ENCODE data around the gene PHF21B. TPM values are rescaled to one million over a fixed set of nuclear protein-coding genes. Genes with fewer than 3 reads are reported as not detected.
"Not testable (repeated sequence)": the region's sequence is repeated elsewhere in the genome, so short reads cannot be mapped to it uniquely, and the experiment has no call there.

The PHF21B gene
- total RNA-seq: not detected

DNA sequence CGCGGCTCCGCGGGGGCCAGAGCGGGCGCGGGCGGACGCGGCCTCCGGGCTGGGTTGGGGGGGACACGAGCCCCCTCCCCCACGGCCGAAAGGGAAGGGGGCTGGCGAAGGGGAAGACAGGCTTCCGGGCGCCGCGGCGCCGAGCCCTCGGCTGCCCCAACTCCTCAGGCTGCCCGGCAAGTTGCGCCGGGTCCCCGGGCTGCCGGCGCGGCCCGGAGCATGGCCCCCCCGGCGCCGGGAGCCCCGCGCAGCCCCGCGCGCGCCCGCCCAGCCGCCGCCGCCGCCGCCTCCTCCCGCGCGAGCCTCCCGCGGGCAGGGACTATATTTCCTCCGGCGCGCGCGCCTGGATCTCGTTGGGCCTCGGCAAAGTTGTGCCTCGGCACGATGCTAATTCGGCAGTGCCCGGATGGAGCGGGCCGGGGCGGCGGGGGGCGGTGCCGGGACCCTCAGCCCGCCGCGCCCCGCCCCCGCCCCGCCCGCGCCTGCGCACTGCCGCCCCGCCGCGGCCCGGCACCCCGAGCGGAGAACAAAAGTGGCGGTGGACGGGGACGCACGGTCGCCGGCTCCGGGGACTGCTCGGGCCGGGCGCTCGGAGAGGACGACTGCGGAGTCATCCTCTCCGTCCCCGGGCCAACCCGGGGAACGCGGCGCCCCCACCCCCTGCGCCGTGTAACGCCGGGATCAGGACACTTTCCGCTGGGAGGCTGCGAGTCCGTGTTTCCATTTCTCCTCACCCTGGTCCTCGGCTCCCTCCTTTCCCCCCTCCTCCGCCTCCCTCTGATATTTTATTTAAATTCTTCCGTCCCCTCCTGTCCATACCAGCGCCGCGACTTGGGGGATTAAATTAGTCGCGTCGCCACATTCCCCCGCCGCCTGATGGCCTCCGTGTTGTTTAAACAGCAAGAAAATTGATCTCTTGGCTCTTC lies at the start of gene PHF21B:
TSS of gene PHF21B (minus strand) at position 400 of the 926 bp plus-strand sequence. CDS start 456 bp downstream, outside the sequence.
- H3K9me3 ChIP-seq (ENCODE audit: low read depth, low read length): no peaks in the 10 kb centered on the region
- H3K4me3 ChIP-seq (ENCODE audit: low read length): no peak within 1 kb of the TSS
- H3K4me1 ChIP-seq (ENCODE audit: insufficient read depth, low read length): peaks cover 4% of the 10 kb centered on the region
- H3K27me3 ChIP-seq (ENCODE audit: insufficient read depth, low read length): peaks cover 50% of the 10 kb centered on the region

DNA sequence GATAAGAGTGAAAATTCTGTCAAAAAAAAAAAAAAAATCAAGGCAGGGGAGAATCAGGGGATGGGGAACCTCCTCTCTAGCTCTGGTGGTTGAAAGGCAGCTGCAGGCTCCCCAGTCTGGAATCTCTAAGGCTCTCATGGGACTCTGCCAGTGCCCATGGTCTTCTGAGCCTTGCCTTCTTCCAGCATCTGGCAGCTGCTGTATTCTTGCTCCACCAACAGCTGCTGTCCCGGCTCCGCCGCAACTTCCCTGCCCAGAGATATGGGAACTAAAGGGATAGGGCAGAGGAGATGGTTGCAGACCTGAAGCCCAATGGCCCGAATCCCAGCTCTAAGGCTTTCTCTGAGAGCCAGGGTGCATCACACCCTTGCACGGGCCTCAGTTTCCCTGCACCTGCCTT lies 49.5 kb upstream of the PHF21B start:
- H3K4me3 ChIP-seq (ENCODE audit: low read length): no peak overlapping the region
- no peaks in the 10 kb centered on the region for H3K4me1 ChIP-seq (ENCODE audit: insufficient read depth, low read length)
- H3K9me3 ChIP-seq (ENCODE audit: low read depth, low read length): no peaks in the 10 kb centered on the region
- no peaks in the 10 kb centered on the region for H3K27me3 ChIP-seq (ENCODE audit: insufficient read depth, low read length)

DNA sequence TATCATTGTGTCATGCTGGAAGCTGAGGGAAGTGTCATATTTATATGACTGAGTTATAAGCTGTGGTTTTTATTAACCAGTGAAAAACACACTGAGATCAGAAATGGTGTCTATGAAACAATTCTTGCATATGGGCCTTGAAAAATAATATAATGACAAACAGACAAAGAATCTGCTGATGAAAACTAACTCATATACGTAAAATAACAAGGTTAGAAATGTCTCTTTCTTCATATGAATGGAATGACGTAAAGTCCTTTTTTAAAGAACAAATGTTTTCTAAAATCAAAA lies 48.8 kb upstream of the PHF21B start:
- no peaks in the 10 kb centered on the region for H3K27me3 ChIP-seq (ENCODE audit: insufficient read depth, low read length)
- H3K4me3 ChIP-seq (ENCODE audit: low read length): no peak overlapping the region
- no peaks in the 10 kb centered on the region for H3K4me1 ChIP-seq (ENCODE audit: insufficient read depth, low read length)
- no peaks in the 10 kb centered on the region for H3K9me3 ChIP-seq (ENCODE audit: low read depth, low read length)

DNA sequence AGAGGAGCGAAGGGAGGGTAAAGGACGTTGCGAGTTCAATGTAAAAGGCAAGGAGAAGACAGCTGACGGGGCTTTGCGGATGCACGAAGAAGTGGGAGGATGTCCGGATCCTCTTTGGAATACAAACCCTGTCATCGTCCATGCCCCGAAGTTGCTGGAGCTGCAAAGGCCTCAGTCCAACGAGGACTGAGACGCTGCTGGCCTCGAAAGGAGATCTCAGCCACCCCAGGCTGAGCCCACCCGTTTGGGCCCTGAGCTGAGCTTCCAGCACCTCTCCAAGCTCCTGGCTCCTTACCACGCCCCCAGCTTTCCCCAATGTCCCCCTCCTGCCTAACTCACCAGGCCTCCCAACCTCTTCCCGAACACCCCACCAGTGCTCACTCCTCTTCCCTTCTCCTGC lies 46.1 kb upstream of the PHF21B start:
- no peak overlapping the region for H3K4me3 ChIP-seq (ENCODE audit: low read length)
- H3K9me3 ChIP-seq (ENCODE audit: low read depth, low read length): no peaks in the 10 kb centered on the region
- no peaks in the 10 kb centered on the region for H3K27me3 ChIP-seq (ENCODE audit: insufficient read depth, low read length)
- H3K4me1 ChIP-seq (ENCODE audit: insufficient read depth, low read length): no peaks in the 10 kb centered on the region

DNA sequence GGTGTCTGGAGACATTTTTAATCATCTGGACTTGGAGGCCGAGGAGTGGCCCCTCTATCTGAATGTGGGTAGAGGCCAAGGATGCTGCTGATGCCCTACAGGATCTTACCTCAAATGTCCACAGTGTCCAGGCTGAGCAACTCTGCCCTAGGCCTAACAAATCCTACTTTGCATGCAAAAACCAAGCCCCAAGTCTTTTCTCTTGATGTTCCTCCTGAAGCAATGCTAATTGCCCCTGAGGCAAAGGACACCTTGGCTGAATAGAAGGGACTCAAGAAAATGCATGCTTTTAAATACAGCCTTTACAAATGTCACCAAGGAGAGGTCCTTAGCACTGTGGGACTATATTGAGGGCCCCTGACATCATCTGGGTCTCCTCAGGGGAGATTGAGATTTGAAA lies 43.8 kb upstream of the PHF21B start:
- Histone ChIP-seq H3K4me3 (ENCODE audit: low read length) (no peak overlapping the region), H3K9me3 (ENCODE audit: low read depth, low read length) (no peaks in the 10 kb centered on the region), H3K4me1 (ENCODE audit: insufficient read depth, low read length) (no peaks in the 10 kb centered on the region), H3K27me3 (ENCODE audit: insufficient read depth, low read length) (no peaks in the 10 kb centered on the region)

DNA sequence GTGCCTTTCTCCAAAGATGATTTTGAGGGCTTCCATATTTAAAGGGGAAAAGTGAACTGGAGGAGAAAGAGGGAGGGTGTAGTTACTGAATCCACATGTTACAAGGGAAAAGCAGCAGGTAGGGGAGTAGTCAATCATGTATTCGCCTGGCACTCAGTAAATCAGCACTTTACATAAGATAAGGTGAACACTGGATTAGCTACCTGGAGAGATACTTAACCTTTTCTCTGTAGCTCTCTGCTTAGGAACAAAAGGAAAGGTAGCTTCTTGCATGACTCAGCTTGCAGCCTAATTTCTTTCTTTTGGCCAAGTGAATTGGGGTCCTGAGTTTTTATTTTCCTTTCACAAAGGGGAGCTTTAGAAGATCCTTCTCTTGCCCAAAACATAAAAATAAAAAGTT lies 43.3 kb upstream of the PHF21B start:
- Histone ChIP-seq H3K4me3 (ENCODE audit: low read length) (no peak overlapping the region), H3K9me3 (ENCODE audit: low read depth, low read length) (no peaks in the 10 kb centered on the region), H3K27me3 (ENCODE audit: insufficient read depth, low read length) (no peaks in the 10 kb centered on the region)

DNA sequence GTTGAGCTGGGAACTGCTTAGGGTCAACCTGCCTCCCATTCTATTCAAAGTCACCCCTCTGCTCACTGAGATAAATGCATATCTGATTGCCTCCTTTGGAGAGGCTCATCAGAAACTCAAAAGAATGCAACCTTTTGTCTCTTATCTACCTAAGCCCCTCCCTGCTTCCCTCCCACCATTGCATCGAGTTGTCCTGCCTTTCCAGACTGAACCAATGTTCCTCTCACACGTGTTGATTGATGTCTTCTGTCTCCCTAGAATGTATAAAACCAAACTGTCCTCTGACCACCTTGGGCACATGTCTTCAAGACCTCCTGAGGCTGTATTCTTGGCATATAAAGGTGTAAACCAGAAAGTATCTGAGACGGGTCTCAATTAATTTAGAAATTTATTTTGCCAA lies 42.9 kb upstream of the PHF21B start:
- not testable (repeated sequence) for H3K9me3 ChIP-seq (ENCODE audit: low read depth, low read length); H3K4me1 ChIP-seq (ENCODE audit: insufficient read depth, low read length); H3K27me3 ChIP-seq (ENCODE audit: insufficient read depth, low read length); H3K4me3 ChIP-seq (ENCODE audit: low read length)

More for the DNA sequence above, 43.3 kb upstream of the PHF21B start:
- H3K4me1 ChIP-seq (ENCODE audit: insufficient read depth, low read length): no peaks in the 10 kb centered on the region

DNA sequence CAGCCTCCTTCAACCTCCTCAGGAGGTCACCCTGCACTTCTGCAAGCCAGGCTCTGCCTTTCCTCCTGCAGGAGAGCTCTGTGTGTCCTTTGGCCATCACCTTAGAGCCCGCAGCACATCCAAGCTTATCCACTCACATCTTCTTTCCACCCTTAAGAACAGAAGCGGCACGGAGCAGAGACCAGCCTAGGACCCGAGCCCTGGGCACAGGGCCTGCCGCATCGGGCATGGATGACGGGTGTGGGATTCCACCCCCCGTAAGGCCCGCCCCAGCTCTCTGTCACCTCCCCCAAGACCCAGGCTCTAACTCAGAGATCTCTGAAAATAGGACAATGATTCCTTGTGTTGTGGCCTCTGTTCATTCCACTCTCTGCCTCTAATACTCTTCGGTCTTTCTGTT lies 42.1 kb upstream of the PHF21B start:
- no peaks in the 10 kb centered on the region for H3K9me3 ChIP-seq (ENCODE audit: low read depth, low read length)

DNA sequence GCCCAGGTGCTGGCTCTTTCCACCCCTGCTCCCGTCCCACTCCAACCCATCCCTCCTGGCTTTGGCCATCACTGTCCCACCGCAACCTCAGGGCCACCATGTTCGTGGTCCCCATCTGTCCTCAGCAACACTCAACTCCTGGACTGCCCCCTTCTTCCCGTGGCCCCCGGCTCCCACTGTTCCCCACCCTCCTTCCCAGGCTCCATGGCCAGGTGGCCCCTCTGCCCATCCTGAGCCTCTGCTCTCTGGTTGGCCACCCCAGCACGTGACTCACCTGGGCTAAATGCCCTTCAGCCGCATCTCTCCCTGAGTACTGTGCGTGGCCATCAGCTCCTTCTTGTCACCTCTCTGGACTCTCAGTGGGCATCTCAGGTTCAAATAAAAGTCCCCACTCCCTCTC lies 41.6 kb upstream of the PHF21B start:
- H3K9me3 ChIP-seq (ENCODE audit: low read depth, low read length): no peaks in the 10 kb centered on the region
- H3K4me3 ChIP-seq (ENCODE audit: low read length): no peak overlapping the region
- no peaks in the 10 kb centered on the region for H3K27me3 ChIP-seq (ENCODE audit: insufficient read depth, low read length)
- no peaks in the 10 kb centered on the region for H3K4me1 ChIP-seq (ENCODE audit: insufficient read depth, low read length)

More for the DNA sequence above, 42.1 kb upstream of the PHF21B start:
- Histone ChIP-seq H3K27me3 (ENCODE audit: insufficient read depth, low read length) (no peaks in the 10 kb centered on the region), H3K4me3 (ENCODE audit: low read length) (no peak overlapping the region), H3K4me1 (ENCODE audit: insufficient read depth, low read length) (no peaks in the 10 kb centered on the region)

DNA sequence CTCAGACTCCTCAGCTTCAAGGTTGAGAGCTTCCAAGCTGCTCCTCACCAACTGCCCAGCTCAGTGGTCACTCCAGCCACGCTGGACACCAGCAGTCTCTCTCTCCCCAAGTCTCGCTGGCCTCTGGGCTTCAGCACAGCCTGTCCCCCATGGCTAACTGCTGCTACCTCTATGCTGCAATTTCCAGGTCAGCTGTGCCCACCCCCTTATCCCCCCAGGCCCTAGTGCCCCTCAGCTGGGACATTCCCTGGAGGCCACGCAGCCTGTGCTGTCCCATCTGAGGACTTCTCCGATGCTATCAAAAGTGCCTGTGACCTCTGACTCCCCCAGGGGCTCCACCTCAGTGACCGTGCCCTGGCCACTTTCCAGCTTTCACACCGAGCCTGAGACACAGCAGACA lies 37.5 kb upstream of the PHF21B start:
- Histone ChIP-seq H3K27me3 (ENCODE audit: insufficient read depth, low read length) (no peaks in the 10 kb centered on the region), H3K4me1 (ENCODE audit: insufficient read depth, low read length) (no peaks in the 10 kb centered on the region), H3K4me3 (ENCODE audit: low read length) (no peak overlapping the region), H3K9me3 (ENCODE audit: low read depth, low read length) (no peaks in the 10 kb centered on the region)

DNA sequence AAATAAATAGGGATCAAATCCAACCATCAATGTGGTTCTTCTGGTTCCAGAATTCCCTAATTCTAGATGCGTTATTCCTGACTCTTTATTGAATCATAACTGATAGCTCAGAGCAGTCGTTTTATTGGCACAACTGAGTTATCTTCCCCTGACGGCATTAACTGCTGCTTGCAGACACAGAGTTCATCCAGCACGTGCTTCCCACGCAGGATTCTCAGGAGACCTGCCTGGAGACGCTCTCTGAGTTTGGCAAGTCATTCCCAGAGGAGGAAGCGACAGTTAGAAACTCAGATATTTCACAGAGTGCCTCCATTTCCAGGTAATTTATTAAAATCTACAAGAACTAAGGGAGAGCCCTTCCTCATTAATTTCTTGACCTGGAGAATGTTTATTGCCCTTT lies 35.4 kb upstream of the PHF21B start:
- no peaks in the 10 kb centered on the region for H3K27me3 ChIP-seq (ENCODE audit: insufficient read depth, low read length)
- no peak overlapping the region for H3K4me3 ChIP-seq (ENCODE audit: low read length)
- no peaks in the 10 kb centered on the region for H3K9me3 ChIP-seq (ENCODE audit: low read depth, low read length)
- no peaks in the 10 kb centered on the region for H3K4me1 ChIP-seq (ENCODE audit: insufficient read depth, low read length)

DNA sequence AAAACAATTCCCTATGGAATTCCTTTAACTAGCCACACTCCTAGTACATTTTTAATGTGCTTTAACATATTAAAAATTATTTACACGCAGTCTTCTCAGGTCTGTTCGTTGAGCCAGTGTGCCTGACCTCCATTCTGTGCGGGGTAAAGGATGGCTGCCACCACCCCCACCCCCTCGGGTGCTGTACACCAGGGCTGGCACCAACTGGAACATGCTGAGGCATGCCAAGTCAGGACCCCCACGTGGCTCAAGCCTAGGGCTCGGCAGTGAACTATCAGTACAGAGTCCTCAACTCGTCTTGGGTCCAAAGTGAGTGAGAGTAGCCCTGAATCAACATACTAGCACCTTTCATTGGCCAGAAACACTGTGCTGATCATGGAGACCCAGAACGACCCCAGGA lies 32.5 kb upstream of the PHF21B start:
- Histone ChIP-seq H3K4me3 (ENCODE audit: low read length) (no peak overlapping the region), H3K27me3 (ENCODE audit: insufficient read depth, low read length) (no peaks in the 10 kb centered on the region), H3K9me3 (ENCODE audit: low read depth, low read length) (no peaks in the 10 kb centered on the region), H3K4me1 (ENCODE audit: insufficient read depth, low read length) (no peaks in the 10 kb centered on the region)

DNA sequence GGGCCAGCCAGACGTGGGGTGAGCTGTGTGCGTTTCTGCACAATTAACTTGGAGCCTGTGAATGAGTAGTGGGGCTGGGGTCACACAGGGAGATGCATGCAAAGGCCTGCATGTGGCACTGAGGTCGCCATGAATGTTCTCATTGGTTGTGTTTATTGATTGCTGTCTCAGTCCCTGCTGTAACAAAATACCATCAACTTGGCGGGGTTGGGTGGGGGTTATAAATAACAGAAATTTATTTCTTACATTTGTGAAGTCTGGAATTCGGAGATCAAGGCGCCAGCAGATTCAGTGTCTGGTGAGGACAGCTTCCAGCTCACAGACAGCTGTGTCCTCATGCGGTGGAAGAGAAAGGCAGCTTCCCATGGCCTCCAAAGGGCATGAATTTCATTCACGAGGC lies 29.3 kb upstream of the PHF21B start:
- Histone ChIP-seq H3K4me3 (ENCODE audit: low read length) (no peak overlapping the region), H3K27me3 (ENCODE audit: insufficient read depth, low read length) (no peaks in the 10 kb centered on the region), H3K9me3 (ENCODE audit: low read depth, low read length) (no peaks in the 10 kb centered on the region), H3K4me1 (ENCODE audit: insufficient read depth, low read length) (no peaks in the 10 kb centered on the region)

DNA sequence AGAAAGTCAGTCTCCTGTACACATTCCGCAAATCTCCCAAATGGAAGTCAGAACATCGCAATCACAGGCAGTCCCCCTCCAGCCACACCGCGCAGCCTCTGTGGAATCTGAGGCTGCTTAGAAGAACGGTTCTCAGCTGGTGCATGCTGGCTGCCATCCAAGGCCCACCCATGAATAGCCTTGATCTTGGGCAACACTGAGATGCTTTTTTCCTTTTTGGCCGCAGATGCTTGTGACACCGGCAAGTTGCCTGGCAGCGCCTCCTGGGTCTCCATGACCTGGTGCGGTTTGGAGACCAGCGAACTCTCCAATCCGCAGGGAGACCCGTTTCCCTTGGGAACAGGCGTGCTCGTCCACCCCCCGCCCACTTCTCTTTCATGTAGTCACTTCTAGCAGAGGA lies 26.3 kb upstream of the PHF21B start:
- H3K27me3 ChIP-seq (ENCODE audit: insufficient read depth, low read length): no peaks in the 10 kb centered on the region
- H3K4me1 ChIP-seq (ENCODE audit: insufficient read depth, low read length): no peaks in the 10 kb centered on the region
- H3K9me3 ChIP-seq (ENCODE audit: low read depth, low read length): no peaks in the 10 kb centered on the region
- H3K4me3 ChIP-seq (ENCODE audit: low read length): no peak overlapping the region

DNA sequence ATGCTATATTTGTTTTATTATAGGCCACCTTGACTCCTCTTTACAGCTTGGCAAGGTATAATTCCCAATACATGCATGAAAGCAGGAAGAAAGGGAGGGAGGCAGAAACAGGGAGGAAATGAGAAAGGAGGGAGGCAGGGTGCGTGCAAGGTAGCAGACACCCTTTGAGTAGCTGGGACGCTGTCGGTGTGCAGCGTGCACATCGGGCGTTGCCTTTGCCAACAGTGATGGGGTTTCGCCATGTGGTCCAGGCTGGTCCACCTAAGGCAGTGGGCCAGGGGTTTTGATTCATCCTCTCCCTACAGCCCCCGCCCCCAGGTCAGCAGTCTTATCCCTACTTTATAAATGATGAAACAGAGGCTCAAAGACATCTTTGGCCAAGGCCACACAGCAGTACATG lies 25.0 kb upstream of the PHF21B start:
- H3K27me3 ChIP-seq (ENCODE audit: insufficient read depth, low read length): no peaks in the 10 kb centered on the region
- no peak overlapping the region for H3K4me3 ChIP-seq (ENCODE audit: low read length)
- H3K4me1 ChIP-seq (ENCODE audit: insufficient read depth, low read length): no peaks in the 10 kb centered on the region
- no peaks in the 10 kb centered on the region for H3K9me3 ChIP-seq (ENCODE audit: low read depth, low read length)

DNA sequence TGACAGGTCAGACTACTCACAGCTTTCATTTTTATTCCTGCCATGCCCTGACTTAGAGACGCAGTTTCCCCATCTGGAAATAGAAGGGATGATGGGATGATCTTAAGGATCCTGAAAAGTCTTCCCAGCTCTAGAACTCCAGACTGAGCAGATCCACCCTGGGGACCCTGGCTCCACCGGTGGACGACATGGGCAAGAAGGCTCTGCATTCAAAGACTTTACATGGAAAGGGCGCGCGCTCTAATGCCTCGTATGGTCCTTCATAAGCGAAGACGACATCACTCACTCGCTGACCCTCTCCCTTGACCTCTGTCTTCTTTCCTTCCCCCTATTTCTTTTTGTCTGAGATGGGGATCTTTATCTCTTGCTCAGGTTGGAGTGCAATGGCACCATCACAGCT lies 24.4 kb upstream of the PHF21B start:
- H3K4me1 ChIP-seq (ENCODE audit: insufficient read depth, low read length): no peaks in the 10 kb centered on the region
- H3K4me3 ChIP-seq (ENCODE audit: low read length): no peak overlapping the region
- H3K9me3 ChIP-seq (ENCODE audit: low read depth, low read length): no peaks in the 10 kb centered on the region
- no peaks in the 10 kb centered on the region for H3K27me3 ChIP-seq (ENCODE audit: insufficient read depth, low read length)

Measured in mononuclear cell (primary cell).